Rectal smooth muscle tissue (tissue), 1 donor: ENCODE results near the gene NCKAP5.

Experiments used
- H3K27ac ChIP-seq: one replicate; pipeline ENCODE4 v1.7.0; 2013; ENCODE audit warnings: low read depth, low read length, inconsistent platforms
- H3K27me3 ChIP-seq: one replicate; pipeline ENCODE4 v1.7.0; 2013; ENCODE audit warnings: low read length; ENCODE audit not compliant: control insufficient read depth, insufficient read depth
- H3K36me3 ChIP-seq: one replicate; pipeline ENCODE4 v1.7.0; 2013; ENCODE audit warnings: low read length; ENCODE audit not compliant: control insufficient read depth, insufficient read depth
- H3K4me1 ChIP-seq: one replicate; pipeline ENCODE4 v1.7.0; 2013; ENCODE audit warnings: low read length; ENCODE audit not compliant: control insufficient read depth, insufficient read depth
- H3K4me3 ChIP-seq: one replicate; pipeline ENCODE4 v1.7.0; 2013; ENCODE audit warnings: low read length
- H3K9ac ChIP-seq: one replicate; pipeline ENCODE4 v1.7.0; 2013; ENCODE audit warnings: low read length

NCKAP5 gene

GRCh38 chr2:132901661-132902060 is 666.6 kb downstream of the NCKAP5 start:
- no peaks in the 10 kb centered on the region for H3K36me3 ChIP-seq
- no peaks in the 10 kb centered on the region for H3K27me3 ChIP-seq
- H3K4me3 ChIP-seq: no peak overlapping the region
- no peak overlapping the region for H3K9ac ChIP-seq
- H3K27ac ChIP-seq: no peak overlapping the region
- no peaks in the 10 kb centered on the region for H3K4me1 ChIP-seq

- H3K4me1 ChIP-seq: no peaks in the 10 kb centered on the region
- no peaks in the 10 kb centered on the region for H3K36me3 ChIP-seq
- no peaks in the 10 kb centered on the region for H3K27me3 ChIP-seq
- no peak overlapping the region for H3K27ac ChIP-seq
- H3K4me3 ChIP-seq: no peak overlapping the region
- H3K9ac ChIP-seq: no peak overlapping the region
Measured at GRCh38 chr2:132897111-132897510, 671.2 kb downstream of the NCKAP5 start.

- H3K4me3 ChIP-seq: no peak overlapping the region
- no peak overlapping the region for H3K27ac ChIP-seq
- no peaks in the 10 kb centered on the region for H3K36me3 ChIP-seq
- H3K4me1 ChIP-seq: no peaks in the 10 kb centered on the region
- H3K9ac ChIP-seq: no peak overlapping the region
- no peaks in the 10 kb centered on the region for H3K27me3 ChIP-seq
Measured at GRCh38 chr2:132896073-132896472, 672.2 kb downstream of the NCKAP5 start.

GRCh38 chr2:132891498-132891897 is 676.8 kb downstream of the NCKAP5 start:
- Histone ChIP-seq H3K27me3 (no peaks in the 10 kb centered on the region), H3K27ac (no peak overlapping the region), H3K4me3 (no peak overlapping the region), H3K9ac (no peak overlapping the region), H3K4me1 (no peaks in the 10 kb centered on the region), H3K36me3 (no peaks in the 10 kb centered on the region)

GRCh38 chr2:132886574-132886973 is 681.7 kb downstream of the NCKAP5 start:
- Histone ChIP-seq H3K27ac (no peak overlapping the region), H3K4me3 (no peak overlapping the region), H3K36me3 (no peaks in the 10 kb centered on the region), H3K27me3 (no peaks in the 10 kb centered on the region), H3K9ac (no peak overlapping the region), H3K4me1 (no peaks in the 10 kb centered on the region)

GRCh38 chr2:132884705-132885104 is 683.6 kb downstream of the NCKAP5 start:
- Histone ChIP-seq H3K27ac (no peak overlapping the region), H3K9ac (no peak overlapping the region), H3K4me1 (no peaks in the 10 kb centered on the region), H3K36me3 (no peaks in the 10 kb centered on the region), H3K27me3 (no peaks in the 10 kb centered on the region), H3K4me3 (no peak overlapping the region)

- Histone ChIP-seq H3K9ac (no peak overlapping the region), H3K27ac (no peak overlapping the region), H3K36me3 (no peaks in the 10 kb centered on the region), H3K4me1 (no peaks in the 10 kb centered on the region), H3K27me3 (no peaks in the 10 kb centered on the region), H3K4me3 (no peak overlapping the region)
Measured at GRCh38 chr2:132884292-132884691, 684.0 kb downstream of the NCKAP5 start.

GRCh38 chr2:132883430-132883829 is 684.8 kb downstream of the NCKAP5 start:
- Histone ChIP-seq H3K27ac (no peak overlapping the region), H3K4me3 (no peak overlapping the region), H3K36me3 (no peaks in the 10 kb centered on the region), H3K27me3 (no peaks in the 10 kb centered on the region), H3K4me1 (no peaks in the 10 kb centered on the region), H3K9ac (no peak overlapping the region)

- no peaks in the 10 kb centered on the region for H3K4me1 ChIP-seq
- no peak overlapping the region for H3K27ac ChIP-seq
- H3K4me3 ChIP-seq: no peak overlapping the region
- no peaks in the 10 kb centered on the region for H3K36me3 ChIP-seq
- H3K27me3 ChIP-seq: no peaks in the 10 kb centered on the region
- no peak overlapping the region for H3K9ac ChIP-seq
Measured at GRCh38 chr2:132881546-132881945, 686.7 kb downstream of the NCKAP5 start.

- H3K27me3 ChIP-seq: no peaks in the 10 kb centered on the region
- no peaks in the 10 kb centered on the region for H3K4me1 ChIP-seq
- no peaks in the 10 kb centered on the region for H3K36me3 ChIP-seq
- no peak overlapping the region for H3K9ac ChIP-seq
- H3K4me3 ChIP-seq: no peak overlapping the region
- H3K27ac ChIP-seq: no peak overlapping the region
Measured at GRCh38 chr2:132877923-132878322, 690.3 kb downstream of the NCKAP5 start.

- Histone ChIP-seq H3K4me1 (no peaks in the 10 kb centered on the region), H3K36me3 (no peaks in the 10 kb centered on the region), H3K4me3 (no peak overlapping the region), H3K27me3 (no peaks in the 10 kb centered on the region), H3K27ac (no peak overlapping the region), H3K9ac (no peak overlapping the region)
Measured at GRCh38 chr2:132876745-132877391, 691.4 kb downstream of the NCKAP5 start.

- no peaks in the 10 kb centered on the region for H3K4me1 ChIP-seq
- H3K27me3 ChIP-seq: no peaks in the 10 kb centered on the region
- no peaks in the 10 kb centered on the region for H3K36me3 ChIP-seq
- H3K27ac ChIP-seq: no peak overlapping the region
- no peak overlapping the region for H3K9ac ChIP-seq
- H3K4me3 ChIP-seq: no peak overlapping the region
Measured at GRCh38 chr2:132875193-132875592, 693.1 kb downstream of the NCKAP5 start.

GRCh38 chr2:132873738-132874137 is 694.5 kb downstream of the NCKAP5 start:
- Histone ChIP-seq H3K9ac (no peak overlapping the region), H3K36me3 (no peaks in the 10 kb centered on the region), H3K27ac (no peak overlapping the region), H3K27me3 (no peaks in the 10 kb centered on the region), H3K4me1 (no peaks in the 10 kb centered on the region), H3K4me3 (no peak overlapping the region)
